AG04450 (cell line): ENCODE measurements around the gene SLC7A14. TPM values are rescaled to one million over a fixed set of nuclear protein-coding genes. Genes with fewer than 3 reads are reported as not detected.

Experiments
- CTCF ChIA-PET: fragments of 300-600, 350-600 bp; formaldehyde crosslinking; extraction: SDS; loops from one replicate; lab custom pipeline; 2022; ENCODE audit warnings: antibody characterized with exemption, inconsistent platforms; lab: Charles Lee
- POLR2A ChIA-PET: fragments of 350-600 bp; formaldehyde crosslinking; extraction: SDS; loops from one replicate; lab custom pipeline; 2021; ENCODE audit warnings: antibody characterized with exemption, inconsistent platforms; lab: Yijun Ruan, JAX
- DNase-seq: peaks from one replicate; pipeline ENCODE4 v3.0.0-alpha.2; 2011; ENCODE audit warnings: low read depth, low spot score
- H3K27ac ChIP-seq: one replicate; pipeline ENCODE4 v1.5.1; 2012; ENCODE audit warnings: low read depth, low read length, control low read depth
- H3K27me3 ChIP-seq: one replicate; pipeline ENCODE4 v1.6.0; 2012; ENCODE audit warnings: low read length; ENCODE audit not compliant: control insufficient read depth, insufficient read depth
- H3K4me3 ChIP-seq: 2 replicates; pipeline ENCODE4 v1.5.1; 2011; ENCODE audit warnings: mild to moderate bottlenecking, low read depth, low read length, control low read depth
- H3K9me3 ChIP-seq: 2 replicates; pipeline ENCODE4 v1.5.1; 2012; ENCODE audit warnings: low read length; ENCODE audit not compliant: control insufficient read depth, insufficient read depth
- CTCF ChIP-seq: IDR thresholded peaks from 2 replicates; pipeline ENCODE4 v1.5.1; 2011; ENCODE audit warnings: low read depth, low read length, control low read depth, inconsistent platforms
- polyA plus RNA-seq: library from polyadenylated mRNA; depleted of rRNA; stranded (reverse); fragments of >200 nt; gene quantifications from 2 replicates; pipeline ENCODE4 v1.2.3, GENCODE V29; 2011

Gene SLC7A14
- polyA plus RNA-seq, 1 experiment = 2.3 TPM

GRCh38 chr3:170598091-170598502 lies 12.2 kb upstream of the SLC7A14 start:
- H3K9me3 ChIP-seq = no peaks in the 10 kb centered on the region
- no peaks in the 10 kb centered on the region for H3K27me3 ChIP-seq
- ChIA-PET CTCF (interaction anchor here (1.6 kb wide), 1 partner anchor 211 kb away, joined by 5 read pairs; no protein-coding TSS in a partner anchor), POLR2A (no interaction called here)
- H3K4me3 ChIP-seq = no peak overlapping the region
- DNase-seq = no peak
- H3K27ac ChIP-seq = no peak overlapping the region
- TF ChIP-seq CTCF = no peak

GRCh38 chr3:170594528-170594927 lies 8.7 kb upstream of the SLC7A14 start:
- no peaks in the 10 kb centered on the region for H3K9me3 ChIP-seq
- H3K27ac ChIP-seq = no peak overlapping the region
- TF ChIP-seq CTCF = no peak
- H3K4me3 ChIP-seq = no peak overlapping the region
- DNase-seq = no peak
- CTCF ChIA-PET = no interaction called here
- H3K27me3 ChIP-seq = no peaks in the 10 kb centered on the region
- POLR2A ChIA-PET = no interaction called here

GRCh38 chr3:170593634-170594033 lies 7.8 kb upstream of the SLC7A14 start:
- ChIA-PET CTCF (no interaction called here), POLR2A (no interaction called here)
- no peak overlapping the region for H3K4me3 ChIP-seq
- H3K27ac ChIP-seq = no peak overlapping the region
- no peak for DNase-seq
- TF ChIP-seq CTCF = no peak
- H3K27me3 ChIP-seq = no peaks in the 10 kb centered on the region
- H3K9me3 ChIP-seq = no peaks in the 10 kb centered on the region

GRCh38 chr3:170589113-170589512 lies 3.2 kb upstream of the SLC7A14 start:
- H3K4me3 ChIP-seq = no peak overlapping the region
- TF ChIP-seq CTCF = no peak
- peaks cover 22% of the 10 kb centered on the region for H3K27me3 ChIP-seq
- POLR2A ChIA-PET = no interaction called here
- no peak for DNase-seq
- CTCF ChIA-PET = no interaction called here
- no peaks in the 10 kb centered on the region; the same call in 1 of the 2 replicates for H3K9me3 ChIP-seq
- no peak overlapping the region for H3K27ac ChIP-seq

GRCh38 chr3:170585008-170585936 lies 603 bp downstream of the SLC7A14 start:
- POLR2A ChIA-PET = interaction anchor here (0.6 to 1.2 kb wide), 2 partner anchors 131 to 166 kb away, joined by 3 read pairs; partner anchors contain the start of gene CLDN11
- Histone ChIP-seq H3K27ac (no peak overlapping the region), H3K4me3 (peak overlapping the region; percentile 60), H3K9me3 (no peaks in the 10 kb centered on the region; the same call in 1 of the 2 replicates), H3K27me3 (peaks cover 24% of the 10 kb centered on the region)
- TF ChIP-seq CTCF = no peak
- CTCF ChIA-PET = interaction anchor here (0.6 to 2.3 kb wide), 7 partner anchors 15 to 268 kb away, joined by 3 to 12 read pairs (median 4); no protein-coding TSS in a partner anchor
- DNase-seq = no peak
